Measurements from ENCODE around the gene SLC25A29.

DNA sequence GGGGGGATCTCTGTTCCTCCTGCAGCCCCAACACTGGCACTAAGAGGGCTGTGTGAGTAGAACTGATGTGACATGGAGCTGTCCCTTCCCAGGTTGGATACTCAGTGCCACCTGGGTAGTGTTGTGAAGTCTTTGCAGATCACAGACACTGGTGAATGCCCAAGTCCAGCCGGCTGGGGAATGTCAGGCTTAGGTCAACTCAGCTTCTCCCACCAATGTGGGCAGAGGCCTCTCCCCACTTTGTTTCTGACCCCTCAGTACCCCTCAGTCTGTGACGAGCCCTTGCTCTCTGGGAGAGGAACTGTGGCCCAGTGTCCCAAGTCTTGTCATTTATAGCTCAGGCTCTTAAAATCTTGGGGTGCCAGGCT is 11.3 kb downstream of the SLC25A29 start:
- no peak for TF ChIP-seq YY1 (IDR thresholded peaks at IDR 0.05; ENCODE audit: low read depth)
- no peak for TF ChIP-seq CREB1 (IDR thresholded peaks at IDR 0.05; ENCODE audit: low read depth)
- no peak for TF ChIP-seq EP300 (IDR thresholded peaks at IDR 0.05; ENCODE audit: borderline replicate concordance)
- TF ChIP-seq RAD21 (IDR thresholded peaks at IDR 0.05; ENCODE audit: low read depth), result no peak
- TF ChIP-seq, protein P1, sequence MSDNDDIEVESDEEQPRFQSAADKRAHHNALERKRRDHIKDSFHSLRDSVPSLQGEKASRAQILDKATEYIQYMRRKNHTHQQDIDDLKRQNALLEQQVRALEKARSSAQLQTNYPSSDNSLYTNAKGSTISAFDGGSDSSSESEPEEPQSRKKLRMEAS (IDR thresholded peaks at IDR 0.05), result no peak

Measured in Ishikawa (cell line).